DMS153 (cell line): Measurements from ENCODE around the gene PLG.
"Not testable (repeated sequence)": the region's sequence is repeated elsewhere in the genome, so short reads cannot be mapped to it uniquely, and the experiment has no call there.

Experiments
- DNase-seq: peaks from one replicate; lab custom pipeline; 2025; lab: John Stamatoyannopoulos, UW

Gene PLG

DNA sequence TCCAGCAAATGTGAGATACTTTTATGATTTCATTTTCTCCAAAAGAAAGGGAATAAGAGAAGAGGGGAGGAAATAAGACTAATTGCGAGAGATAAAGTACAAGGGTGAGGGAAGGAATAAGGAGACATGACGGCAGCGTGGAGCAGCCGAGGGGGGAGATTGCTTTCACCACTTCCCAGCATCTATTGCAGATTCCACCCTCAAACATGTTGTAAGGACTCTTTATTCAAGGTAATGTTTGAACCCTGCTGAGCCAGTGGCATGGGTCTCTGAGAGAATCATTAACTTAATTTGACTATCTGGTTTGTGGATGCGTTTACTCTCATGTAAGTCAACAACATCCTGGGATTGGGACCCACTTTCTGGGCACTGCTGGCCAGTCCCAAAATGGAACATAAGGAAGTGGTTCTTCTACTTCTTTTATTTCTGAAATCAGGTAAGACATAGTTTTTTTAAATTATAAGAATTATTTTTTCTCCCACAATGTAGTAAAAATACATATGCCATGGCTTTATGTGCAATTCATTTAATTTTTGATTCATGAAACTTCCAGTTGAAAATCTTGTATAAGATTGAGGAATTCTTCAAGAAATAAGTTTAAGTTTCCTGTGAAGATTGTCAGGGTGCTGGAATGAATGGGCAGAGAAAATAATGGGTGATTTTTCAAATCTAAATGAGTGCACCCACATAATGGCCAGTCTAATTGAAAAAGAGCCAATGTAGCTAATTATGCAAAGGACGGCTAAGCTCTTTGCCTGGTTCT is at the start of gene PLG:
Gene PLG (plus strand): TSS at position 327 of the 763 bp plus-strand sequence. CDS start 61 bp downstream, at position 388.
- not testable (repeated sequence) for DNase-seq

DNA sequence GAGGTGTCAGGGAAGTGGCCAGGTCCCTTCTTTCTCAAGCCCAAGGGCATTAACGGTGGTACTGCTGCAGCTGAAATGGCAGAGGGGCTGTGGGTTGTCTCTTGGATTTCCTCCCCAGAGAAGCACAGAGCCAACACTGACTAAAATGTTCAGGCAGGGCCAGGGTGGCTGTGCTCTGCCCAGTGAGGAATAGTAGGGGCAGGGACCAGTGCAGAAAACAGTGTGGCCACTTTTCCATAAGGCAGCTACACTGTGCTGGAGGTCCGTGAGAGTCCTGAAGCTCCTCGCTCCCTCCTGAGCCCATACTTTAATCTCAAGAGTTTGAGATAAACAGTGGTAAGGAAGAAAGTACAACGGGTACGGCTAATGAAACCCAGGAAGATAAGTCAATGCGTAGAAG is 42.5 kb upstream of the PLG start:
- DNase-seq, result no peak

DNA sequence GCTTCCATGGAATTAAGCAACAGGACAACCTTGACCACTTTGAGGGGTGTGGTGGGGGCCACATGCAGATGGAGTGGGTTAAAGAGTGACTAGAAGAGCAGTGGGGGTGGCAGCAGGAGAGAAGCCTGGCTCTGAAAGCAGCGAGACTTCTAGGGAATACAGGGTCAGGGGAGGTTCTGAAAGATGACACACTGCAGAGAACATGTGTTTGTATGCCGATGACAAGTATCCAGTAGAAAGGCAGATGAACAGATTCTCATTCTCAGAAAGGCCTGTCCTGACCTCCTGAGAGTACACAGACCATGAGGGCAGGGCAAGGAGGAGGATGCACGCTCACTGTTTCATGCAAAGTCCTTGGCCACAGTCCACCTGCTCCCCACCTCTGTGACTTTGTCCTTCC is 40.8 kb upstream of the PLG start:
- DNase-seq, result no peak

GRCh38 chr6:160662429-160662828 is 39.6 kb upstream of the PLG start:
- no peak for DNase-seq

DNA sequence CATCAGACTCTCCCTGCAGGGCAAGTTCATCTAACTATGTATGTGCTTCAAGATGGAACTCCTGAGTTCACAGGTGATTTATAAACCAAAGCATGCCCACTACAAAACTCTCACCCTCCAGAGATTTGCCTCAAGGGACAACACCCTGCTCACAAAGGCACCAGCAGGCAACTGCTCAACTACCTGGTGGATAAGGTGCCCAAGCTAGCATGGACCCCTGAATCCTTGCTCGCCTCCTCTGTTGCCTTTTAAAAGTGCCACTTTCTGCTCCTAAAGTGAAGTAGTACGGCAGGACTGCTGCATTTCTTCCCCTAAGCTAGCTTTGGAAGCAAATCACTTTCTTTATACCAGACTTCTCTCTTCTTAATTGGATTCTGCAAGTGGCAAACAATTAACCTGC is 39.2 kb upstream of the PLG start:
- no peak for DNase-seq

- DNase-seq, result not testable (repeated sequence)
Measured at GRCh38 chr6:160664198-160664597, 37.8 kb upstream of the PLG start, which contains the start of gene LPA. LPA (minus strand) TSS chr6:160664275; CDS start chr6:160664214, 61 bp downstream.

- DNase-seq, result peak; percentile 12
Measured at GRCh38 chr6:160667639-160668481, 34.2 kb upstream of the PLG start.

- DNase-seq, result no peak
Measured at GRCh38 chr6:160668589-160668988, 33.5 kb upstream of the PLG start.

- not testable (repeated sequence) for DNase-seq
Measured at GRCh38 chr6:160676418-160676817, 25.6 kb upstream of the PLG start.

GRCh38 chr6:160678230-160678629 is 23.8 kb upstream of the PLG start:
- no peak for DNase-seq

DNA sequence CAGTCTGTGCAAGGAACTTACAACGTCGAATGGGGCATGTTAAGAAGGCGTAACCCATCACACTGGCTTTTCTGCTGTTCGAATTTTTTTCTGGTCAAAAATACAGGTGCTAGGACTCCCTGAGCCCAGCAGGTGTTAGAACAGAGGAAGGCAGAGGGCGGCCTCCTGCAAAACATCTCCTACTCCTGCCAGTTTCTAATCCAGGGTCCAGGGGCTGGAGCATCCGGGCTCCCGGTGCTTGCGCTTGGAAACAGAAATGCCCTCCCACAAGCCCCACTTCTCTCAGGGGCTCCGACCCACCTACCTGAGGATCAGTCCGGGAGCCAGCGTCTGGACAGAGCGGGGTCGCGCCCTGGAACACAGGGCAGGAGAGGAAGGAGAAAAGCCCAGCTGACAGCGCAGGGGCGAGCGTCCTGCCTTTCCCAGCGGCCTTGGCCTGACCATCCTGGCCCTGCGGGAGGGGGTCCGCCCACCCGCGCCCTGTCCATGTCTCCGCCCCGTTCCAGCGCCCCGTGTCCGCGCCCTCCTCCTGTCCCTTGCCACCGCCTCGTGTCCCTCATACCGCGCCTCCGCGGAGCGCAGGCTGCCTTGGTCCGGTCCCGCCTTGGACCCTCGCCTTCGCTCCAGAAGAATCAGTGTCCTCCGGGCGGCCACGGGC is 23.2 kb upstream of the PLG start:
- DNase-seq, result no peak

GRCh38 chr6:160679402-160679769 is 22.7 kb upstream of the PLG start:
- no peak for DNase-seq

DNA sequence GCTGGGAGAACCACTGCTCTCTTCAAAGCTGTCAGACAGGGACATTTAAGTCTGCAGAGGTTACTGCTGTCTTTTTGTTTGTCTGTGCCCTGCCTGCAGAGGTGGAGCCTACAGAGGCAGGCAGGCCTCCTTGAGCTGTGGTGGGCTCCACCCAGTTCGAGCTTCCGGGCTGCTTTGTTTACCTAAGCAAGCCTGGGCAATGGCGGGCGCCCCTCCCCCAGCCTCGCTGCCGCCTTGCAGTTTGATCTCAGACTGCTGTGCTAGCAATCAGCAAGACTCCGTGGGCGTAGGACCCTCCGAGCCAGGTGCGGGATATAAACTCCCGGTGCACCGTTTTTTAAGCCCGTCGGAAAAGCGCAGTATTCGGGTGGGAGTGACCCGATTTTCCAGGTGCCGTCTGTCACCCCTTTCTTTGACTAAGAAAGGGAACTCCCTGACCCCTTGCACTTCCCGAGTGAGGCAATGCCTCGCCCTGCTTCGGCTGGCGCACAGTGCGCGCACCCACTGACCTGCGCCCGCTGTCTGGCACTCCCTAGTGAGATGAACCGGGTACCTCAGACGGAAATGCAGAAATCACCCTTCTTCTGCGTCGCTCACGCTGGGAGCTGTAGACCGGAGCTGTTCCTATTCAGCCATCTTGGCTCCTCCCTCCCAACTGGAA is 16.8 kb upstream of the PLG start:
- DNase-seq, result not testable (repeated sequence)

DNA sequence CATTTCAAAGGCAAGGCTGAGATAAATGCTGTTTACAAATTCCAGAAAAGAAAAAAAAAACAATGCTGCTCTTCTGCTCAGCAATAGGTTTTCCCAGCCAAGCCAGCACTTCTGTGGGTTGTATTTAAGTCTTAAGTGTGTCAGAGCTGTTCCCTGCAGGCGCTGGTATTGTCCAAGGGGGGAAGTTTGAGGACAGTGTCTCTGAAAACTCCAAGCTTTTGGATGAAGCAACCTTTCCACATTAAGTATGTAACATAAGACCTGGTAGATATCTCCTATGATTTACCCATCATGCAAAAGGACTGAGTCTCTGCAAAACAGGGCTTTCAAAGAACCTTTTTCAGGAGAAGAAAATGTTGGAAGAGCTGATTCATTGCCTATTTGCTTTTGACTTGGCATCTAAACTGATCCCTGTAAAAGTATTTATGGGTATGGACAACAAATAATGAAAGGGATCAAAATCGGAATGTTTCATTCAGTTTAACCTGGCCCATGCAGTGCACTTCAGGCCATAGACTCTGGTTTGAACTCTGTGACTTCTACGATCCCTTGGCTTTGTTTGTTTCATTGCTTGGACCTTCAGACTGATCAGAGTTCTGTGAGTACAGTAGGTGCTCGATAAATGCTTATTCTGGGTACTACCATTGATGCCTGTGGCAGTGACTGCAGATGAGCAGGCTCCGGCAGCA is 16.1 kb upstream of the PLG start:
- no peak for DNase-seq

DNA sequence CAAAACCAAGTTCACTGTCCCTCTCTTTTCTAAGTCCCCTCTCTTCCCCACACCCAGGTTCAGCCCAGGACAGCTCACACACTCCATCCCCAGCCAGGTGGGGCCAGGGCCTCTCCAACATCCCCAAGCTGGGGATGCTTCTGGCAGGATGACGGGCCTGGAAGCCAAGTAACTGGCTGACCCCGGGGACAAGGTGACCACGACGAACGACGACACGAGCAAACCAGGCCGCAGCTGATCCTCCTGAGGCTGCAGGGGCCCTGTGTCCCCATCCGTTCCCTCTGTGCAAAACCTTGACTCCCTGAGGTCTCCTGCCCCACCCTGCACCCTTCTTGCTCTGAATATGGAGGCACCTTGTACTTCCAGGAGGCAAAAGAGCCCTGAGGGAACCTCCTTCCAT is 11.6 kb upstream of the PLG start:
- no peak for DNase-seq

DNA sequence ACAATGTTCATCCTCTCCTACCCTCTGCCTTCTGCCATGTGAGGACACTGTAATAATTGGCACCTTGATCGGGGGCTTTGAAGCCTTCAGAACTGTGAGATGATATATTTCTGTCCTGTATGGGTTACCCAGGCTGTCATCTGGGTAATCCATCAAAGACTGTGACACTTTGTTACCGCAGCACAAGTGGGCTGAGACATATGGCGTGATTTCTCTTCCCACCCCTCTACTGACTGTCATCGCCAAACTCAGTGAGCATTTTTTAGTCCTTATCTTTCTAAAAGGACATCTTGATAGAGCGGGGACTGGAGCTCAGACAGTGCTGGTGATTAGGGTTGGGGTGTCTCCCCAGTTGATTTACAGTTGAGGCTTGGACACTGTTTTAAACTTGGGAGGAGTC is 10.4 kb upstream of the PLG start:
- DNase-seq, result no peak

- DNase-seq, result no peak
Measured at GRCh38 chr6:160692369-160692959, 9.6 kb upstream of the PLG start.

DNA sequence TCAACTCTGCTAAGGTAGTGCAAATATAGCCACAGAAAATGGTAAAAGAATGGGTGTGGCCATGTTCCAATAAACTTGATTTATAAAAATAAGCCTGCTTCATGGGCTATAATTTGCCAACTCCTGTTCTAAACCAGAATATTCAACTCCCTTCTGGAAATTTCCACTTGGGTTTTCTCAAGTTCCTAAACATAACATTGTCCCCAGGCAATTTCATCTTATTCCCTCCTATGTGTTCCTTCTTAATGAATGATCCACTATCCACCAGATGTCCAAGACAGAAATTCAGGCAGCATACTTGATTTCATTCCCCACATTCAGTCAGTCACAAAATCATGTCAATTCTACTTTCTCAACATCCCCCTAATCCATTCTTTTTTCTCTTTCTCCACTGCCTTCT is 7.0 kb upstream of the PLG start:
- not testable (repeated sequence) for DNase-seq

GRCh38 chr6:160695622-160696021 is 6.4 kb upstream of the PLG start:
- not testable (repeated sequence) for DNase-seq

DNA sequence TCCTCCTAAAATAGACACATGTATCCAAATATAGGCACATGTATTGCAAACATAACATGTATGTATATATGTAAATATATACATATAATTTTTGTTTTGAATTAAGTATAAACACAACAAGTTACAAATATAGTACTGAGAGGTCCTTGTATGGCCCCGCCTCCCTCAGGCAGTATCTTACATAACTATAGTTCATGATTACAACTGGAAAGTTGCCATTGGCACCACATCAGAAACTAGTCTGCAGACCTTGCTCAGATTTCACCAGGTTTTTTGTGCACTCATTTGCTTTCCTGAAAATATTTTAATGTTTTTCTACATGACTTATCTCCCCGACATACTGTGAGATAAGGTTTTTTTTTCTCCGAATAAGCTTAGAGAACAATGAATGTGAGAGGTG is 5.2 kb upstream of the PLG start:
- DNase-seq, result not testable (repeated sequence)

- DNase-seq, result no peak
Measured at GRCh38 chr6:160697826-160698225, 4.2 kb upstream of the PLG start.
